Mesenchymal stem cell (in vitro differentiated cells and primary cell): ENCODE results near the gene SIK3.
"Not testable (repeated sequence)": the region's sequence is repeated elsewhere in the genome, so short reads cannot be mapped to it uniquely, and the experiment has no call there.

Experiments used
- DNase-seq: peaks from one replicate; pipeline ENCODE4 v3.0.0-alpha.2; 2013
- H2AFZ ChIP-seq: one replicate; pipeline ENCODE4 v1.6.1; 2013; ENCODE audit warnings: low read depth, mild to moderate bottlenecking, control low read depth, inconsistent platforms, low read length, moderate library complexity
- H2AK5ac ChIP-seq: 2 replicates; pipeline ENCODE4 v1.6.1; 2013; ENCODE audit warnings: low read length, moderate library complexity, mild to moderate bottlenecking, inconsistent platforms; ENCODE audit not compliant: severe bottlenecking
- H2BK120ac ChIP-seq: one replicate; pipeline ENCODE4 v1.6.1; 2013; ENCODE audit warnings: low read depth, mild to moderate bottlenecking, inconsistent platforms, low read length, moderate library complexity
- H2BK12ac ChIP-seq, 2 experiments: one replicate each; pipeline ENCODE4 v1.6.1; 2013; ENCODE audit warnings: inconsistent platforms in 2 of 2, low read length in 2 of 2, mild to moderate bottlenecking in 2 of 2, moderate library complexity in 2 of 2, control low read depth in 1 of 2
- H2BK15ac ChIP-seq: one replicate; pipeline ENCODE4 v1.6.1; 2013; ENCODE audit warnings: mild to moderate bottlenecking, low read depth, inconsistent platforms; ENCODE audit not compliant: poor library complexity, severe bottlenecking
- H2BK5ac ChIP-seq: 2 replicates; pipeline ENCODE4 v1.6.1; 2013; ENCODE audit warnings: low read depth, mild to moderate bottlenecking, low read length, control low read depth, inconsistent platforms; ENCODE audit not compliant: poor library complexity, severe bottlenecking
- H3K14ac ChIP-seq, 2 experiments: one replicate each; pipeline ENCODE4 v1.6.1; 2013; ENCODE audit warnings: inconsistent platforms in 2 of 2, low read length in 2 of 2, control low read depth in 1 of 2, mild to moderate bottlenecking in 1 of 2, moderate library complexity in 1 of 2
- H3K18ac ChIP-seq, 2 experiments: one replicate each; pipeline ENCODE4 v1.6.1; 2013; ENCODE audit warnings: inconsistent platforms in 2 of 2, low read length in 2 of 2, control low read depth in 1 of 2, low read depth in 1 of 2, mild to moderate bottlenecking in 1 of 2
- H3K23ac ChIP-seq, 2 experiments: one replicate each; pipeline ENCODE4 v1.6.1; 2013; ENCODE audit warnings: inconsistent platforms in 2 of 2, low read length in 2 of 2, mild to moderate bottlenecking in 2 of 2, moderate library complexity in 2 of 2, control low read depth in 1 of 2
- H3K27ac ChIP-seq: 2 replicates; pipeline ENCODE4 v1.5.1; 2013; ENCODE audit warnings: mild to moderate bottlenecking, moderate library complexity, low read length, control low read depth, inconsistent platforms; ENCODE audit not compliant: poor library complexity, severe bottlenecking
- H3K27me3 ChIP-seq, 2 experiments: 2 replicates each; pipeline versions ENCODE4 v1.6.1 to v1.7.0; 2013; ENCODE audit warnings: low read length in 2 of 2, mild to moderate bottlenecking in 2 of 2, moderate library complexity in 2 of 2, control low read depth in 1 of 2, inconsistent platforms in 1 of 2; ENCODE audit not compliant: control insufficient read depth in 1 of 2, insufficient read depth in 1 of 2
- H3K36me3 ChIP-seq, 2 experiments: 2 replicates each; pipeline versions ENCODE4 v1.6.1 to v1.7.0; 2013; ENCODE audit warnings: low read length in 2 of 2, control low read depth in 1 of 2, inconsistent platforms in 1 of 2, low read depth in 1 of 2, mild to moderate bottlenecking in 1 of 2; ENCODE audit not compliant: insufficient read depth in 2 of 2, control insufficient read depth in 1 of 2
- H3K4ac ChIP-seq, 2 experiments: one replicate each; pipeline ENCODE4 v1.6.1; 2013; ENCODE audit warnings: inconsistent platforms in 2 of 2, low read length in 2 of 2, mild to moderate bottlenecking in 2 of 2, moderate library complexity in 2 of 2, control low read depth in 1 of 2, low read depth in 1 of 2
- H3K4me1 ChIP-seq: 2 replicates; pipeline ENCODE4 v1.6.1; 2013; ENCODE audit warnings: low read depth, low read length, control low read depth; ENCODE audit not compliant: control insufficient read depth, insufficient read depth
- H3K4me2 ChIP-seq: 2 replicates; pipeline ENCODE4 v1.6.1; 2013; ENCODE audit warnings: low read length, mild to moderate bottlenecking, inconsistent platforms; ENCODE audit not compliant: poor library complexity, severe bottlenecking
- H3K4me3 ChIP-seq, 2 experiments: 2 replicates each; pipeline versions ENCODE4 v1.5.1 to v1.7.0; 2013; ENCODE audit warnings: low read length in 2 of 2, mild to moderate bottlenecking in 2 of 2, control low read depth in 1 of 2, low read depth in 1 of 2; ENCODE audit not compliant: insufficient read depth in 1 of 2
- H3K79me1 ChIP-seq: replicated peaks from 2 replicates; pipeline ENCODE4 v1.6.1; 2013; ENCODE audit warnings: mild to moderate bottlenecking, control low read depth, low read length, inconsistent platforms; ENCODE audit not compliant: poor library complexity, severe bottlenecking
- H3K9ac ChIP-seq: 2 replicates; pipeline ENCODE4 v1.7.0; 2013; ENCODE audit warnings: mild to moderate bottlenecking, low read length, moderate library complexity
- H3K9me3 ChIP-seq: 2 replicates; pipeline ENCODE4 v1.7.0; 2013; ENCODE audit warnings: mild to moderate bottlenecking, low read length; ENCODE audit not compliant: control insufficient read depth
- H4K8ac ChIP-seq: one replicate; pipeline ENCODE4 v1.6.1; 2013; ENCODE audit warnings: inconsistent platforms, mild to moderate bottlenecking, low read length, moderate library complexity
- H4K91ac ChIP-seq: one replicate; pipeline ENCODE4 v1.6.1; 2013; ENCODE audit warnings: mild to moderate bottlenecking, low read length, inconsistent platforms
- WGBS: methylation state at CpG from one replicate; pipeline ENCODE4 v1.1.7; 2013; ENCODE audit warnings: mixed read lengths; 5-methylcytosine and 5-hydroxymethylcytosine counted together

Gene SIK3

DNA sequence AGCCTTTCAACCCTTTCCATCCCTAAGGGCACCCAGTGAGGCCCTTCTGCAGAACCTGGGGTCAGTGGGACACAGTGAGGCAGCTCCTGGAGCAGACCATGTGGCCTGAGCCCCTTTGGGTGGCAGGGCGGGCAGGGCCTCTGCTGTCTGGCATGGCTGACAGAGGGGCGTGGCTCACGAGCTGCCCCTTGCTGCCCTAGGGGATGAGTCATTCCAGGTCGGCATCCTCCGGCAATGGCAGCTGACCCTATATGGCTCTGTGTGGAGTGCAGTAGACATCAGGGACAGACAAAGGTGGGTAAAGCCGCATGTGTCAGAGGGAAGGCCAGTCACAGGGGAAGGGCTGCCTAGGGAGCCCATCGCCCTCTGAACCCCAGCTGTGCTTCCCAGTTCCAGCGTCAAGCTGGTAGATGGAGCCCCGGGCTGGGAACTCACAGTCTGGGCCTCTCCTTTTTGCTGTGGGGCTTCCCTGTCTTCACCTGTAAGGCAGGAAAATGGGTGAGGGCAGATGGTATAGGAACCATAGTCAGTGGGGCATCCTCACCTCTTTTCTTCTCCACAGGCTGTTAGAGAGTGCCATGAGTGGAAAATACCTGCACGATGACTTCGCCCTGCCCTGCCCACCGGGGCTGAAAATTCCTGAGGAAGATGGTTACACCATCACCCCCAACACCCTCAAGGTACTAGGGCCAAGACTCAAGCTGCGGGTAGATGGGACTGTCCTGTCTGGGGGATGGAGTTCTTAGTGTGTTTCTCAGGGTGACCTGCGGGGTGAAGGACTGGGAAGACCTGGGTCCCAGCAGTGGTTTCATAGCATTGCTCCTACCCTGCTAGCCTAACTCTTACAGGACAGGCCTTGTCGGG is 39.2 kb upstream of the SIK3 start:
- H3K4ac ChIP-seq, H2BK120ac ChIP-seq, H3K36me3 ChIP-seq, H3K4me1 ChIP-seq, H2AK5ac ChIP-seq, H3K4me2 ChIP-seq, H2BK12ac ChIP-seq, H3K79me1 ChIP-seq, H3K9me3 ChIP-seq, H4K91ac ChIP-seq, H2AFZ ChIP-seq, DNase-seq, H3K23ac ChIP-seq, H3K4me3 ChIP-seq, H2BK15ac ChIP-seq, H2BK5ac ChIP-seq, H4K8ac ChIP-seq, H3K27ac ChIP-seq, H3K14ac ChIP-seq, H3K27me3 ChIP-seq, H3K18ac ChIP-seq, H3K9ac ChIP-seq: not testable (repeated sequence)
- WGBS, result no CpG with 5 or more reads among the region's 15 CpGs

DNA sequence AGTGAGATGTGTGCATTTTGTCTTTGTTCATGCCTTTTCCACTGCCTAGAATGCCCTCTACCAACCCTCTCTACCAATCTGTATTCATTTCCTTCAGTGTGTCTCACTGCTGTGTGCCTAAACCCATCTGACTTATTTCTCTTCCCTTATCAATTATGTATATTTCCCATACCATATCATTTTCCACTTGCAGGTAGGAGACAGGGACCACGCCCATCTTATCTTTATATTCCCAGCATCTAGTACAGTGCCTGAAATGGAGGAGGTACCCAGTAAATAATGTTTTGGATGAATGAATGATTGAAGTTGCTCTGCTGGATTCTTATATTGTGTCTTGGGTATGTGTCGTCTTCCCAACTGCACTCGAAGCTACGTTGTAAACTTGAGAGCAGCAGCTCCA is 36.8 kb upstream of the SIK3 start:
- not testable (repeated sequence) for H3K18ac ChIP-seq, H3K14ac ChIP-seq, H3K4me1 ChIP-seq, H4K91ac ChIP-seq, H4K8ac ChIP-seq, H2AK5ac ChIP-seq, H2AFZ ChIP-seq, H3K79me1 ChIP-seq, H3K4me3 ChIP-seq, H2BK5ac ChIP-seq, H3K4ac ChIP-seq, H3K9me3 ChIP-seq, H2BK15ac ChIP-seq, H3K27me3 ChIP-seq, H3K36me3 ChIP-seq, H3K23ac ChIP-seq, DNase-seq, H2BK120ac ChIP-seq, H2BK12ac ChIP-seq, H3K9ac ChIP-seq, H3K27ac ChIP-seq, H3K4me2 ChIP-seq
- WGBS, result no CpG with 5 or more reads among the region's 4 CpGs

DNA sequence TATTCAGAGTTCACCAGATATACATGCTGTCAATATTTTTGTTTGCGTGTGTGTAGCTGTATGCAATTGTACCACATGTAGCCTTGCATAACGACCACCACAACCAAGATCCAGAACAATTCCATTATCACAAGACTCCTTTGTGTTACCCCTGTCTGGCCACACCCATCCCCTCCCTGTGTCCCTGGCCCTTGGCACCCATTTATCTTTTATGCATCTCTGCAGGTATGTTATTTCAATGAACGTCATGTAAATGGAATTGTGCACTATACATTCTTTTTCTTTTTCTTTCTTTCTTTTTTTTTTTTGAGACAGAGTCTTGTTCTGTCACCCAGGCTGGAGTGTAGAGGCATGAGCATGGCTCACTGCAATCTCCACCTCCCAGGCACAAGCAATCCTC is 36.2 kb upstream of the SIK3 start:
- H2AFZ ChIP-seq, result no peak overlapping the region
- no peak overlapping the region for H3K9ac ChIP-seq
- no peak overlapping the region for H2BK5ac ChIP-seq
- no peak overlapping the region for H3K18ac ChIP-seq
- H3K36me3 ChIP-seq, result no peaks in the 10 kb centered on the region
- H3K14ac ChIP-seq, result no peak overlapping the region
- H3K4me1 ChIP-seq, result no peaks in the 10 kb centered on the region
- no peak overlapping the region for H4K8ac ChIP-seq
- no peak overlapping the region for H3K27ac ChIP-seq
- no peaks in the 10 kb centered on the region for H3K9me3 ChIP-seq
- no peak overlapping the region for H2BK15ac ChIP-seq
- H3K4ac ChIP-seq, result no peak overlapping the region
- no peak overlapping the region for H3K4me3 ChIP-seq
- H2BK120ac ChIP-seq, result no peak overlapping the region
- H3K27me3 ChIP-seq, result peaks cover 0 to 3% of the 10 kb centered on the region in 2 experiments
- no peak overlapping the region for H3K4me2 ChIP-seq
- no peak overlapping the region for H2AK5ac ChIP-seq
- no peak overlapping the region for H2BK12ac ChIP-seq
- no CpG with 5 or more reads among the region's 3 CpGs for WGBS
- no peaks in the 10 kb centered on the region for H3K79me1 ChIP-seq
- DNase-seq, result no peak
- H3K23ac ChIP-seq, result no peak overlapping the region
- no peak overlapping the region for H4K91ac ChIP-seq

DNA sequence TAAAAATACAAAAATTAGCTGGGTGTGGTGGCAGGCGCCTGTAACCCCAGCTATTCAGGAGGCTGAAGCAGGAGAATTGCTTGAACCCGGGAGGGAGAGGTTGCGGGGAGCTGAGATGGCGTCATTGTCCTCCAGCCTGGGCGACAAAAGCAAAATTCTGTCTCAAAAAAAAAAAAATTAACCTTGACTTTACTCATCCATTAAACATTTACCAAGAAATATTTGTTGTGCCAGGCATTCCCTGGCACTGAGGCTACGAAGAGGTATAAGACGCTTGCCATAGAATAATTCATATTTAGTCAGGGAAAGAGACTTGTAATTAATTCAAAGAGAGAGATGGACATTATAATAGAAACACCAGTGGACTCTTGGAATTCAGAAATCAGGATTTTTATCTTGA is 32.7 kb upstream of the SIK3 start:
- Histone ChIP-seq H2AFZ (no peak overlapping the region), H2BK120ac (no peak overlapping the region), H3K4me1 (no peaks in the 10 kb centered on the region), H2BK12ac (no peak overlapping the region), H2BK5ac (no peak overlapping the region), H3K23ac (no peak overlapping the region), H3K79me1 (no peaks in the 10 kb centered on the region), H3K4me2 (no peak overlapping the region), H3K27ac (no peak overlapping the region), H2BK15ac (no peak overlapping the region), H3K4ac (no peak overlapping the region), H3K27me3 (peaks cover 11 to 24% of the 10 kb centered on the region in 2 experiments), H3K14ac (no peak overlapping the region), H3K4me3 (no peak overlapping the region), H2AK5ac (no peak overlapping the region), H3K9ac (no peak overlapping the region), H3K18ac (no peak overlapping the region), H4K8ac (no peak overlapping the region), H3K9me3 (no peaks in the 10 kb centered on the region), H3K36me3 (no peaks in the 10 kb centered on the region), H4K91ac (no peak overlapping the region)
- DNase-seq, result no peak
- 98% methylated on average over 7 of the region's 7 CpGs for WGBS
